HG03354 (cell line): ENCODE results near the gene DNMBP.
"Not testable (repeated sequence)": the region's sequence is repeated elsewhere in the genome, so short reads cannot be mapped to it uniquely, and the experiment has no call there.

Experiments
- ATAC-seq: cut with Tn5 transposase; IDR thresholded peaks from one replicate; pipeline ENCODE4 v1.9.1; 2021; ENCODE audit warnings: mild to moderate bottlenecking; ENCODE audit not compliant: unreplicated experiment, poor library complexity, severe bottlenecking

DNMBP gene

DNA sequence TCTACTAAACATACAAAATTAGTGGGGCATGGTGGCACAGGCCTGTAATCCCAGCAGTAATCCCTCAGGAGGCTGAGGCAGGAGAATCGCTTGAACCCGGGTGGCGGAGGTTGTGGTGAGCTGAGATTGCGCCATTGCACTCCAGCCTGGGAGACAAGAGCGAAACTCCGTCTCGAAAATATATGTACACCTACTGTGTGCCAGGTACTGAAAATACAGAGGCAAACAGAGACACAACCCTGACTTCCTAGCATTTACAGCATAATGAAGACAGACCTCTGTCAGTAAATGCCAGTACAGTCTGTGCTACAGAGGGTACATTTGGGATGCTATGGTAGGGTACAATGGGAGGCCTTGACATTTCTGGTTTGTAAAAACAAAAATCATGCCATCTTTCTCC, 160.7 kb downstream of the DNMBP start:
- no peak for ATAC-seq

DNA sequence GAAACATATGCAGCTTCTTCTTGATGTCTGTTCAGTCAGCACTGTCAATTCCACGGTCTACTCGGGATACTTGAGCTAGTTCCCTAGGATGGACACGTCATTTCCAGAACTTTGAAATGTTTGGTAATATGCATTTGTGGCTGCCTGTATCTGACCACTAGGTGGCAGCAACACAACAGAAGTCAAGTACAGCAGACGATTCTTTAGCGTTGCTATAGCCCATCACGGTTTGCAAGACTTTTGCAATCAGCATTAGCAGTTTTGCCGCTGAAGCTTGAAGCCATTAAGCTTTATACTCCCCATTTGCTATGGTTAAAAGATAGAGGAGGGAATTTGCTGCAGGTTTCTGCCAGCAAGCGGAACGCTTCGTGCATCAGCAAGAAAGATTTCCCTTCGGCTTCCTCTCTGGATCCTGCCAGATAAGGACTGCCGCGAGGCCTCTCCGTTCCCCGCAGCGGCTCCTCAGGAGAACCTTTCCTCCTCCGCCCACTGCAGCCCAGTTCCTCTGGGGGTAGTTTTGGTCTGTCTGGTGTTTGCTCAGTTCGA, 163.8 kb downstream of the DNMBP start:
- ATAC-seq, result peak; percentile 78

DNA sequence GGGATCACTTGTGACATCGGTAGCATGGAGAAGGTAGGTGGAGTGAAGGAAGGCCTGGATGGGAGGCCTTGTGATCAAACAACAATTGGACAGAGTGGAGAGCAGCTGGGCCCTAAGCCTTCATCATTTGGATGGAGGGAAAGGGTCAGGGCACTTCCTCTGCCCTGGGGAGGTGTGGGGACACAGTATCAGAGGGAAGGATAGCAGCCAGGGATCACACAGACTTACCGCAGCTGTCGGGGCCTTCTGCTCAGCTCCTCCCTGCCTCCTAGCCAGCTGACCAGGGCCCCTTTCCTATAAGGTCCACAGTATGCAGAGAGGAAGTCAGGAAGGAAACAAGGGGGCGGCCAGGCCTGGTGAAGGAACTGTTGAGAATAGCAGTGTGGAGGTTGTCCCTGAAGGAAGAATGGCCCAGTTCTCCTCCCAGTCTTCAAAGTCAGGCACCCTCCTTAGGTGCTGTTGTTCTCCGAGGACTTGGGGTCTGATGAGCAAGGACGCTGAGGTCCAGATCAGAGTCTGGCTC, 165.3 kb downstream of the DNMBP start:
- no peak for ATAC-seq

DNA sequence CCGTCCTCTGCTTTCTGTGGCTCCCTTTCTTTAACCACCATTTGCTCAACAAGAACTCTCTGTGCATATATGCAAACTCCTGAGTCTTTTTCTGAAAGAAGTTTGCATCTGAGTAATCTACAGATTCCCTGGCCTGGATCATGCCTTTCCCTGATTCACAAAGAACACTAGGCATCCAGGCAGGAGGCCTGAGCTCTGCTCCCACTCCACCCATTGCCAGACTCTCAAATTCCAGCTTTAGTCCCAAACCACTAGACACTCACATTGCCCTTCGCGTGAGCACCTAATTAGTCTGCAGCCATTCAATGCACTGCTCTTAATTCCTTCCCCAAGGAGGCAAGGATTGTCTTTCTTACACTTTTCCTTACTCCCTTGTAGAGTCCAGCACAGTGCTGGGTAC, 166.4 kb downstream of the DNMBP start:
- ATAC-seq, result no peak

DNA sequence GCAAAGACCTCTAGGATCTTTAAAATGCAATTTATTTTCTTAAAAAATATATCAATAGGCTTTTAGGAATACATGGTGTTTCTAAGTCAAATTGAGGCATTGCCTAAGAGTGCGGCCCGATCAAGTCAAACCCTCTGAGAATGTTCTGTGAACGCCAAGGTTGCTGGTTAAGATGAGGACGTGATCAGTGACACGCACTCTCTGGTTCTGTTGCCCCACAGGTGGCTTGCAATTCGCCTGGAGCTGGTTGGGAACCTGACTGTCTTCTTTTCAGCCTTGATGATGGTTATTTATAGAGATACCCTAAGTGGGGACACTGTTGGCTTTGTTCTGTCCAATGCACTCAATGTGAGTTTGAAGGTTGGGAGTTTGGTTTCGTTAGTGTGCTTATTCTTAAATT, 168.0 kb downstream of the DNMBP start:
- no peak for ATAC-seq

DNA sequence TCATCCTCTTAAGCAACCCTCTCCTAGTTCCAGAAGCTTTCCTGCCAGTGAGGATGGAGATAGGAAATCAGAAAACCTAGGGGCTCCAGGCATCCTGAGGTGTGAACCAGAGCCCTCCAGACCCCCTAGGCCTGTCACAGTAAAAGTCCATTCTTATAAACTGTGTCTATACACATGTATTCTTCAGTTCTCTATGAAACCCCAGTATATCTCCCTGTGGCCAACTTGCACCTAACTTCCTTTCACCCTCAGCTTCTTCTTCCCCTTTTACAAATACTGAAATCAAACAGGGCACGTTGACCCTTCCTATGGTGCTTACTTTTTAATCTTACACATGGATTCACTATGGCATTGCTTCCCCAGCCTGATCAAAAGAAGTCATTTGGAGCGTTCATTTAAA, 168.9 kb downstream of the DNMBP start:
- not testable (repeated sequence) for ATAC-seq

DNA sequence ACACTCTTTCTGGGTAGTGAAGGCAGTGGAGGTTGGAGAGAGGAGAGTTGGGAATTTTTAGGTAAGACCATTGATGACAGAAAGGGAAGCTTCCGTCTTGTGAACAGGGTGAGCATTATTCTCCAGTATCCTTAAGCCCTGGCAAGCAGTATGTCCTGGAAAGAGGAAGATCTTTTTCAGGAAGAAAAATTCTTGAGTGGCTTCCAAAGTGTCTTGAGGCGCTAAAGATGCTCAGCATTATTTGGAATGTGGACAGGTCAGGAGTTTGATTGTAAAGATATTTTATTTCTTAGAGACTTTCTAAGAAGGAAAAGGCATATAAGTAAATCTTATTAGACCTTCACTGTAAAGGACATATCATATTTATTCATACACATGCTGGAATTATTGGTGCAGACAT, 173.0 kb downstream of the DNMBP start:
- ATAC-seq, result no peak

DNA sequence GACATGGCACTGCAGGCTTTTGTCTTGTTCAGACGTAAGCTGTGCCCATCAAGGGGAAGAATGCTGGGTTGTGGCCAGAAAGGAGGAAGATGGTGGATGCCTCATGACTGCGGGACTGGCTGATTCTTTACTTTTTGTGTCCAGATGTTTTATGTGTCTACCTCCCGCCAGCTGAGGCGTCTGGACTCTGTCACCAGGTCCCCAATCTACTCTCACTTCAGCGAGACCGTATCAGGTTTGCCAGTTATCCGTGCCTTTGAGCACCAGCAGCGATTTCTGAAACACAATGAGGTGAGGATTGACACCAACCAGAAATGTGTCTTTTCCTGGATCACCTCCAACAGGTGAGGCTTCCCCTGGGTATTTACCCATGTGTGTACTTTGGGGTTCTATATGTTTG, 173.8 kb downstream of the DNMBP start:
- ATAC-seq, result no peak

DNA sequence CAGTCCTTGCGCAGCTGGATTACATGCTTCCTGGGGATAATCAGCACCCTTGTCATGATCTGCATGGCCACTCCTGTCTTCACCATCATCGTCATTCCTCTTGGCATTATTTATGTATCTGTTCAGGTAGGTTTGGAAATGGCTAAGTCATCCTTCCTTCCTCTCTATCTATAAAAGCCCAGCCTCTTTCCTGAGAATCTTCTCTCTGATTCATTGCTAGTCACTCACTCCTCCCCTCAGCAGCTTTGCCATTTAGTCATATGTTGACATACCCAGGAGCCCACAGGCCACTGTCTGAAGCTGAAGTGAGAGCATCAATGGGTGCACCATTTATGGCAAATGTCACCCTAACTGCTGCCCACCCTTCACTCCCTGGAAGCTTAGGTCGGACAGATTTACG, 175.3 kb downstream of the DNMBP start:
- no peak for ATAC-seq

DNA sequence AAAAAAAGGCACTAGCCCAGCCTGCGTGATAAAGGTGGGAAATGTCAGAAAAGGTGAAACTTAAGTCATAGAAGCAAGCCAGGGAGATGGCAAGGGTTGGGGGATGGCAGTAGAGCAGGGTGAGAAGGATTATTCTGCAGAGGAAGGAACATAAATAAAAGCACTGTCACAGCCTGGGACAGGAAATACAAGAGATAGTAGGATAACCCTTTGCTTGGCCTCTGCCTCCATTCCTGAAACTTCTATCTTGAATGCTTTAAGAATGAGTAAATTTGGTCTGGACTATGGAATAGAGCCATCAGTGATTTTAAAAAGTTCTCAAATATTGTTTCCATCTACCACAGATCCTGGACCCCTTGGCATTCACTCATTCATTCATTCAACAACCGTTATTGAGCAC, 177.3 kb downstream of the DNMBP start:
- no peak for ATAC-seq

DNA sequence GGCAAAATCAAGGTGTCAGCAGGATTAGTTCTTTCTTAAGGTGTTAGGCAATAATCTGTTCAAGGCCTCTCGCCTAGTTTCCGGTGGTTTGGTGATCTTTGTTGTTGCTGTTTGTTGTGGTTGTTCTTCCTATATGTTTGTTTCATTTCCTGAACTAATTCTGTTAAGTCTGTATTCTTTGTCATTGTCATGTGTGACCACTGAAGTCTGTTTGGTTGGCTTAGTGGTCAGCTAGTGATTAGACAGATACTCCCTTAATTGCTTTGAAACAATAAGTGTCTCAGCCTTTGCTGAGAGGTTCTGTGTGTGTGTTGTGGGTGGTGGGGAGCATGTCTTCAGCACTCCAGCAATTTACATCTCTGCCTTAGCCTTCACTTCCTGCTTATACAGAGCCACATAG, 181.3 kb downstream of the DNMBP start:
- ATAC-seq, result no peak

DNA sequence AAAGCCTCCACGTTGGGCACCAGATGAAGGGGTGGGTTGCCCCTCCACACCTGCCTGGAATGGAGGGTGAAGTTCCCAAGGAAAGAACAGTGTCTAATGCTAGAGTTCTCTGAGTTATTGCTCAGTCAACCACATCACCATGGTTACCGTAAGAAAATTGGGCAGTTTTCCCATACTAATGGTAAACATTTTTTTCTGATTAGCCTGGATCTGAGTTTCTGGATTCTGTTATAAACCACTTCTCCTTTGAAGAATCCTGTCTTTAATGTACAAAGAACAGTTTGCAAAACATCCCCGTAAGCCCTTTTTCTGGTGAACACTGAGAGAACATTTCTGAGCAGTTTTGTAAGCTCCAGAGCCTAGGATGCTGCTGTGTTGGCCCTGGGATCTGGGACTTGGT, 181.8 kb downstream of the DNMBP start:
- no peak for ATAC-seq
